ENCODE measurements around the gene MKS1. TPM values are rescaled to one million over a fixed set of nuclear protein-coding genes. Genes with fewer than 3 reads are reported as not detected.
A peak's percentile ranks its signal among the peaks of the same experiment; 100 is the strongest.

The MKS1 gene
- 16.0 and 17.3 TPM in 2 replicates for total RNA-seq

DNA sequence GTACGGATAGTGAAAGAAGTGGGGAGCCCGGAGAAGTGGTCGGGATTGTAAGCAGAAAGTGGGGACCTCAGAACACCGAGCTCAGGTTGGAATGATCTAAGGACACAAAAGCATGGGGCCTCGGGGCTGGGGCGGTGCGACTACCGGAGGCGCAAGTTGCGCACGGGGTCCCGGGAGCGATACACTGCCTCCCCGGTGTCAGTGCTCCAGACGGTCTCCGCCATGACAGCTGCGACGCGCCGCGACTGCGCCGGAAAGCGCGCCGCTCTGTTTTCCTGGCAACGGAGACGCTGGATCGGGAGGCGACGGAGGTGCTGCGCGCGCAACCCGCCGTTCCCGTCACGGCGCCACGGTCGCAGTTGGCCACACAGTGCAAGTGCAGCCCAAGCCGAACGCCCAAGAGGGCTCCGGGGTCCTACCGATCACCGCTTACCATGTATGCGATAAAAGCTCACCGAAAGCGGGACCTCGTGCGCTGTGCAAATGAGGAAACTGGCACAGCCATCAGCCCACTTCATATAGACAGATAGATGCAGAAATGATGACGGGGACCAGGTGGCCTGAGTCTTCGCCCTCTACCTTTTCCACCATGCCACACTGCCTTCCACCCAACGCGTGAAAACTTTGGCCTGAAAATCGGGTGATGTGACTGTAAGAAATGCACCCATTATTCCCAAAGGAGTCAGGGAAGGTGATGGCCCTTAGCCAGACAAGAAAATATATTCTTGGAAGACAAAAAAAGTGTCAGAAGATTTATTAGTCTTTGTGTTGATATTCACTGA, at the start of gene MKS1:
Gene MKS1 (minus strand): TSS at position 249 of the 782 bp plus-strand sequence. CDS start 25 bp downstream, at position 224.
- Mint-ChIP-seq H3K27ac (peak within 1 kb of the TSS; percentile 96), H3K9me3 (no peaks in the 10 kb centered on the region), H3K36me3 (ENCODE audit: low read depth) (peaks cover 3% of the 10 kb centered on the region), H3K4me1 (peaks cover 43% of the 10 kb centered on the region), H3K4me3 (peak within 1 kb of the TSS; percentile 91), H3K27me3 (peaks cover 2% of the 10 kb centered on the region)
- ChIA-PET CTCF (interaction anchor here (1.4 to 1.9 kb wide), 4 partner anchors 14 to 33 kb away, joined by 3 to 8 read pairs (median 4); no protein-coding TSS in a partner anchor), POLR2A (interaction anchor here (0.7 to 3.3 kb wide), 13 partner anchors 11 to 412 kb away, joined by 3 to 19 read pairs (median 6); partner anchors contain the start of genes LPO, MRPS23 and SUPT4H1)
- ATAC-seq (ENCODE audit: low read depth) (peak; percentile 96), DNase-seq (peak; percentile 91)
- intact Hi-C loops (cut with micrococcal nuclease), result loop anchor here (1.0 to 2.0 kb wide), 7 partner anchors 14 to 936 kb away; partner anchors contain the start of genes MRPS23, PRR11, RNF43 and SKA2
- TF ChIP-seq CTCF (IDR thresholded peaks at IDR 0.05), result no peak

GRCh38 chr17:58268326-58268725, 49.3 kb upstream of the MKS1 start:
- ChIA-PET CTCF (interaction anchor here (0.8 kb wide), 1 partner anchor 84 kb away, joined by 3 read pairs; the partner anchor contains the start of gene SUPT4H1), POLR2A (no interaction called here)
- TF ChIP-seq CTCF (IDR thresholded peaks at IDR 0.05), result no peak
- peaks cover 24% of the 10 kb centered on the region for H3K27me3 Mint-ChIP-seq
- no peaks in the 10 kb centered on the region for H3K36me3 Mint-ChIP-seq (ENCODE audit: low read depth)
- no peak overlapping the region for H3K27ac Mint-ChIP-seq
- ATAC-seq (ENCODE audit: low read depth) (no peak), DNase-seq (no peak)
- H3K4me3 Mint-ChIP-seq, result no peak overlapping the region
- H3K4me1 Mint-ChIP-seq, result no peaks in the 10 kb centered on the region
- H3K9me3 Mint-ChIP-seq, result no peaks in the 10 kb centered on the region
- intact Hi-C loops (cut with micrococcal nuclease), result no loop called here

DNA sequence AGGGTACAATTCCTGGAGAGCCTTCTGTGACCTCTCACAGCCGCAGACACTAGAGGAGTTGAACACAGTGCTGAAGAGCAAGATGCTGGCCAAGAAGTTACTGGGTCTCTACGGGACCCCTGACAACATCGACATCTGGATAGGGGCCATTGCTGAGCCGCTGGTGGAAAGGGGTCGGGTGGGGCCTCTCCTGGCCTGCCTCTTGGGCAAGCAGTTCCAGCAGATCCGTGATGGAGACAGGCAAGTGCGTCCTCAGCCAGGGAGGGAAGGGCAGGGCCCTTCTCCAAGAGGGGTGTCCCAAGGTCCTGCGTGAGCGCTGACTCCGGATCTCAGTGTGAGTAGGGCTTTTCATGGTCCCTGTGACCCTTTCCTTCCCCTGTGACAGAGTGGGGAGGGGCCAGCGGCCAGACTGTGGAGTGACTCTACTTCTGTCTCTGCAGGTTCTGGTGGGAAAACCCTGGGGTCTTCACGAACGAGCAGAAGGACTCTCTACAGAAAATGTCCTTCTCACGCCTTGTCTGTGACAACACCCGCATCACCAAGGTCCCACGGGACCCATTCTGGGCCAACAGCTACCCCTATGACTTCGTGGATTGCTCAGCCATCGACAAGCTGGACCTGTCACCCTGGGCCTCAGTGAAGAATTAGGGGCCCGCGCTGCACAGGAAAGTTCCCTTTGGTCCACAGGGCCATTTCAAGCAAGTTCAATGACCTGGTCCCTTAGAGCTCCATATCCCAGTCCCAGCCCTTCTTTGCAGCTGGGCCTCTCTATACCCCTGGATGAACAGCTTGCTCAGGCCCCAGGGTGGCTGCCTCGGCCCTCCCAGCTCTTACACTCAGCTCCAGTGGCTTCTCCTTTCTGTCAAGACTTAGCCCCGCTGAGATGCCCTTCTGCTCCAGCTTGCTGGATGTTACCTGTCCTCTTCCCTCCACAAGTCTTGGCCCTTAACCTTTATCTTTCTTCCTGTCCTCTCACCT, 48.6 kb upstream of the MKS1 start:
- H3K9me3 Mint-ChIP-seq, result no peaks in the 10 kb centered on the region
- H3K36me3 Mint-ChIP-seq (ENCODE audit: low read depth), result no peaks in the 10 kb centered on the region
- no peak for TF ChIP-seq CTCF (IDR thresholded peaks at IDR 0.05)
- POLR2A ChIA-PET, result no interaction called here
- no peak for DNase-seq
- no peak for ATAC-seq (ENCODE audit: low read depth)
- H3K27ac Mint-ChIP-seq, result no peak overlapping the region
- no peak overlapping the region for H3K4me3 Mint-ChIP-seq
- intact Hi-C loops (cut with micrococcal nuclease), result no loop called here
- CTCF ChIA-PET, result interaction anchor here (0.8 kb wide), 1 partner anchor 84 kb away, joined by 3 read pairs; the partner anchor contains the start of gene SUPT4H1
- peaks cover 29% of the 10 kb centered on the region for H3K27me3 Mint-ChIP-seq
- H3K4me1 Mint-ChIP-seq, result no peaks in the 10 kb centered on the region

DNA sequence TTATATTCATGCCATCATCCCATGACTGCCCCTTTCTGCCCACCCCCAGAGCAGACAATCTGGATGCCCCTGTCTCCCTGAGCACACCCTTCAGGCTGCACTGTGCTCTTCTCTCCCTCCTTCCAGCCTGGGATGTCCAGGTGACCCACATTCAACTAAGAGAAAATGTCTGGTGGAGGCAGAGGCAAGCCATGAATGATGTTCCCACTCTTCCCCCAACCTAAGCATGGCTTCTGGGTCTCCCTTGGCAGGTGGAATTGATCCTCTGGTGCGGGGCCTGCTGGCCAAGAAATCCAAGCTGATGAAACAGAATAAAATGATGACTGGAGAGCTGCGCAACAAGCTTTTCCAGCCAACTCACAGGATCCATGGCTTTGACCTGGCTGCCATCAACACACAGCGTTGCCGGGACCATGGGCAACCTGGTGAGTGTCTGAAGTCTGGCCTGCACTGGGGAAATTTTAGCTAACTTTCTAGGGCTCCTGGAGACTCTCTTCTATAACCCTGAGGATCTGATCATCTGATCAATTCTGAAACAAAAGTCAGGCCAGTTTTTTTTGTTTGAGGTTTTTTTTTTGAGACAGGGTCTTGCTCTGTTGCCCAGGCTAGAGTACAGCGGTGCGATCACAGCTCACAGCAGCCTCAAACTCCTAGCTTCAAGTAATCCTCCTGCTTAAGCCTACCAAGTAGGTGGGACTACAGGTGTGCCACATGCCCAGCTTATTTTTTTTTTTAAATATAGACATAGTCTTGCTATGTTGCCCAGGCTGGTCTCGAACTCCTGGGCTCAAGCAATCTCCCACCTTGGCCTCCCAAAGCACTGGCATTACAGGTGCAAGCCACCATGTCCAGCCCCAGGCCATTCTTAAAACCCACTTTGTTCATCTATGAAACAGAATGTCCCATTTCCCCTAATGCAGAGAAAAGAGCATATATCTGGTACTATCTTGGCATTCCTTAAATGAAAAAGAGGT, 47.1 kb upstream of the MKS1 start:
- no peaks in the 10 kb centered on the region for H3K36me3 Mint-ChIP-seq (ENCODE audit: low read depth)
- DNase-seq (no peak), ATAC-seq (ENCODE audit: low read depth) (no peak)
- intact Hi-C loops (cut with micrococcal nuclease), result no loop called here
- POLR2A ChIA-PET, result no interaction called here
- H3K4me3 Mint-ChIP-seq, result no peak overlapping the region
- peaks cover 40% of the 10 kb centered on the region for H3K27me3 Mint-ChIP-seq
- no peak for TF ChIP-seq CTCF (IDR thresholded peaks at IDR 0.05)
- H3K27ac Mint-ChIP-seq, result no peak overlapping the region
- H3K4me1 Mint-ChIP-seq, result no peaks in the 10 kb centered on the region
- CTCF ChIA-PET, result no interaction called here
- H3K9me3 Mint-ChIP-seq, result no peaks in the 10 kb centered on the region

Measured in activated B cell treated with CpG ODN at 0.5 μM for 24 hours (primary cell).